Measurements from ENCODE around the gene TRIM47.

TRIM47 gene

GRCh38 chr17:75897160-75898019, 19.0 kb upstream of the TRIM47 start:
- peak overlapping the region; percentile 86 for H3K27ac ChIP-seq (ENCODE audit: low read depth, low read length)
- no peaks in the 10 kb centered on the region for H3K27me3 ChIP-seq (ENCODE audit: control insufficient read depth, insufficient read depth, low read length)
- H3K4me3 ChIP-seq (ENCODE audit: low read depth, low read length) = peak overlapping the region; percentile 94; the same call in 1 of the 2 replicates
- H3K4me1 ChIP-seq (ENCODE audit: control insufficient read depth, insufficient read depth, low read length) = peaks cover 19% of the 10 kb centered on the region
- no peak overlapping the region; the same call in 1 of the 2 replicates for H3K9ac ChIP-seq (ENCODE audit: low read depth, low read length)
- H3K36me3 ChIP-seq (ENCODE audit: control insufficient read depth, insufficient read depth, low read length) = peaks cover 47% of the 10 kb centered on the region
- no peaks in the 10 kb centered on the region for H3K9me3 ChIP-seq (ENCODE audit: control insufficient read depth, insufficient read depth, low read length)

GRCh38 chr17:75896415-75897159, 18.2 kb upstream of the TRIM47 start, which contains the start of gene TRIM65:
Gene TRIM65 (minus strand): TSS chr17:75896951. CDS start chr17:75896937, 14 bp downstream.
- peak within 1 kb of the TSS; percentile 93 for H3K9ac ChIP-seq (ENCODE audit: low read depth, low read length)
- H3K9me3 ChIP-seq (ENCODE audit: control insufficient read depth, insufficient read depth, low read length) = no peaks in the 10 kb centered on the region
- peak within 1 kb of the TSS; percentile 86 for H3K27ac ChIP-seq (ENCODE audit: low read depth, low read length)
- H3K4me1 ChIP-seq (ENCODE audit: control insufficient read depth, insufficient read depth, low read length) = peaks cover 19% of the 10 kb centered on the region
- peak within 1 kb of the TSS; percentile 94 for H3K4me3 ChIP-seq (ENCODE audit: low read depth, low read length)
- peaks cover 47% of the 10 kb centered on the region for H3K36me3 ChIP-seq (ENCODE audit: control insufficient read depth, insufficient read depth, low read length)
- no peaks in the 10 kb centered on the region for H3K27me3 ChIP-seq (ENCODE audit: control insufficient read depth, insufficient read depth, low read length)

- H3K9ac ChIP-seq (ENCODE audit: low read depth, low read length) = peak overlapping the region; percentile 51; the same call in 1 of the 2 replicates
- peaks cover 47% of the 10 kb centered on the region for H3K36me3 ChIP-seq (ENCODE audit: control insufficient read depth, insufficient read depth, low read length)
- peak overlapping the region; percentile 34 for H3K27ac ChIP-seq (ENCODE audit: low read depth, low read length)
- peaks cover 19% of the 10 kb centered on the region for H3K4me1 ChIP-seq (ENCODE audit: control insufficient read depth, insufficient read depth, low read length)
- H3K27me3 ChIP-seq (ENCODE audit: control insufficient read depth, insufficient read depth, low read length) = no peaks in the 10 kb centered on the region
- peak overlapping the region; percentile 94 for H3K4me3 ChIP-seq (ENCODE audit: low read depth, low read length)
- no peaks in the 10 kb centered on the region for H3K9me3 ChIP-seq (ENCODE audit: control insufficient read depth, insufficient read depth, low read length)
Observed at GRCh38 chr17:75895370-75896155, 17.2 kb upstream of the TRIM47 start.

GRCh38 chr17:75894049-75894733, 15.8 kb upstream of the TRIM47 start:
- H3K9ac ChIP-seq (ENCODE audit: low read depth, low read length) = no peak overlapping the region
- no peaks in the 10 kb centered on the region for H3K27me3 ChIP-seq (ENCODE audit: control insufficient read depth, insufficient read depth, low read length)
- H3K9me3 ChIP-seq (ENCODE audit: control insufficient read depth, insufficient read depth, low read length) = no peaks in the 10 kb centered on the region
- H3K27ac ChIP-seq (ENCODE audit: low read depth, low read length) = no peak overlapping the region
- peaks cover 46% of the 10 kb centered on the region for H3K36me3 ChIP-seq (ENCODE audit: control insufficient read depth, insufficient read depth, low read length)
- H3K4me3 ChIP-seq (ENCODE audit: low read depth, low read length) = no peak overlapping the region
- peaks cover 19% of the 10 kb centered on the region for H3K4me1 ChIP-seq (ENCODE audit: control insufficient read depth, insufficient read depth, low read length)

- Histone ChIP-seq H3K4me3 (ENCODE audit: low read depth, low read length) (no peak overlapping the region), H3K27me3 (ENCODE audit: control insufficient read depth, insufficient read depth, low read length) (no peaks in the 10 kb centered on the region), H3K36me3 (ENCODE audit: control insufficient read depth, insufficient read depth, low read length) (peaks cover 39% of the 10 kb centered on the region), H3K9me3 (ENCODE audit: control insufficient read depth, insufficient read depth, low read length) (no peaks in the 10 kb centered on the region), H3K9ac (ENCODE audit: low read depth, low read length) (no peak overlapping the region), H3K4me1 (ENCODE audit: control insufficient read depth, insufficient read depth, low read length) (peaks cover 19% of the 10 kb centered on the region), H3K27ac (ENCODE audit: low read depth, low read length) (no peak overlapping the region)
Observed at GRCh38 chr17:75893305-75894048, 15.1 kb upstream of the TRIM47 start.

GRCh38 chr17:75892556-75893224, 14.3 kb upstream of the TRIM47 start:
- Histone ChIP-seq H3K4me3 (ENCODE audit: low read depth, low read length) (no peak overlapping the region), H3K36me3 (ENCODE audit: control insufficient read depth, insufficient read depth, low read length) (peaks cover 36% of the 10 kb centered on the region), H3K27me3 (ENCODE audit: control insufficient read depth, insufficient read depth, low read length) (no peaks in the 10 kb centered on the region), H3K9ac (ENCODE audit: low read depth, low read length) (no peak overlapping the region), H3K4me1 (ENCODE audit: control insufficient read depth, insufficient read depth, low read length) (peaks cover 19% of the 10 kb centered on the region), H3K9me3 (ENCODE audit: control insufficient read depth, insufficient read depth, low read length) (no peaks in the 10 kb centered on the region), H3K27ac (ENCODE audit: low read depth, low read length) (no peak overlapping the region)

GRCh38 chr17:75891605-75892555, 13.5 kb upstream of the TRIM47 start:
- no peak overlapping the region for H3K9ac ChIP-seq (ENCODE audit: low read depth, low read length)
- peaks cover 36% of the 10 kb centered on the region for H3K36me3 ChIP-seq (ENCODE audit: control insufficient read depth, insufficient read depth, low read length)
- H3K27me3 ChIP-seq (ENCODE audit: control insufficient read depth, insufficient read depth, low read length) = no peaks in the 10 kb centered on the region
- H3K4me1 ChIP-seq (ENCODE audit: control insufficient read depth, insufficient read depth, low read length) = peaks cover 15% of the 10 kb centered on the region
- H3K4me3 ChIP-seq (ENCODE audit: low read depth, low read length) = no peak overlapping the region
- H3K9me3 ChIP-seq (ENCODE audit: control insufficient read depth, insufficient read depth, low read length) = no peaks in the 10 kb centered on the region
- no peak overlapping the region for H3K27ac ChIP-seq (ENCODE audit: low read depth, low read length)

- H3K4me3 ChIP-seq (ENCODE audit: low read depth, low read length) = no peak overlapping the region
- no peak overlapping the region for H3K9ac ChIP-seq (ENCODE audit: low read depth, low read length)
- H3K36me3 ChIP-seq (ENCODE audit: control insufficient read depth, insufficient read depth, low read length) = peaks cover 36% of the 10 kb centered on the region
- no peak overlapping the region for H3K27ac ChIP-seq (ENCODE audit: low read depth, low read length)
- H3K9me3 ChIP-seq (ENCODE audit: control insufficient read depth, insufficient read depth, low read length) = no peaks in the 10 kb centered on the region
- H3K4me1 ChIP-seq (ENCODE audit: control insufficient read depth, insufficient read depth, low read length) = peaks cover 15% of the 10 kb centered on the region
- no peaks in the 10 kb centered on the region for H3K27me3 ChIP-seq (ENCODE audit: control insufficient read depth, insufficient read depth, low read length)
Observed at GRCh38 chr17:75891022-75891604, 12.7 kb upstream of the TRIM47 start.
